Measurements from ENCODE around the gene SCO2.
A peak's percentile ranks its signal among the peaks of the same experiment; 100 is the strongest.

Gene SCO2

GRCh38 chr22:50526108-50526833, 873 bp upstream of the SCO2 start:
- Histone ChIP-seq H3K9ac (ENCODE audit: low read length) (peak overlapping the region; percentile 78), H3K27ac (ENCODE audit: low read depth, low read length, poor library complexity, severe bottlenecking) (peak overlapping the region; percentile 66), H3K79me2 (ENCODE audit: insufficient read depth, low read length) (no peaks in the 10 kb centered on the region), H2AFZ (ENCODE audit: low read length) (no peak overlapping the region), H3K4me3 (ENCODE audit: low read depth, low read length, poor library complexity, severe bottlenecking) (peak overlapping the region; percentile 68), H3K9me3 (ENCODE audit: low read length) (no peaks in the 10 kb centered on the region), H3K27me3 (ENCODE audit: insufficient read depth, low read length) (no peaks in the 10 kb centered on the region), H3K9me2 (ENCODE audit: low read depth, low read length) (no peaks in the 10 kb centered on the region), H3K36me3 (ENCODE audit: insufficient read depth, low read length) (peaks cover 36% of the 10 kb centered on the region), H3F3A (ENCODE audit: insufficient read depth, low read length) (peaks cover 4% of the 10 kb centered on the region; the same call in 1 of the 2 replicates), H3K4me1 (ENCODE audit: insufficient read depth, low read length, severe bottlenecking) (peaks cover 40% of the 10 kb centered on the region), H3K4me2 (ENCODE audit: low read length) (peak overlapping the region; percentile 84), H4K20me1 (ENCODE audit: insufficient read depth, low read length) (no peaks in the 10 kb centered on the region)
- no peak for TF ChIP-seq EZH2 (IDR thresholded peaks at IDR 0.05; ENCODE audit: borderline replicate concordance, low read length)
- TF ChIP-seq, protein P1, sequence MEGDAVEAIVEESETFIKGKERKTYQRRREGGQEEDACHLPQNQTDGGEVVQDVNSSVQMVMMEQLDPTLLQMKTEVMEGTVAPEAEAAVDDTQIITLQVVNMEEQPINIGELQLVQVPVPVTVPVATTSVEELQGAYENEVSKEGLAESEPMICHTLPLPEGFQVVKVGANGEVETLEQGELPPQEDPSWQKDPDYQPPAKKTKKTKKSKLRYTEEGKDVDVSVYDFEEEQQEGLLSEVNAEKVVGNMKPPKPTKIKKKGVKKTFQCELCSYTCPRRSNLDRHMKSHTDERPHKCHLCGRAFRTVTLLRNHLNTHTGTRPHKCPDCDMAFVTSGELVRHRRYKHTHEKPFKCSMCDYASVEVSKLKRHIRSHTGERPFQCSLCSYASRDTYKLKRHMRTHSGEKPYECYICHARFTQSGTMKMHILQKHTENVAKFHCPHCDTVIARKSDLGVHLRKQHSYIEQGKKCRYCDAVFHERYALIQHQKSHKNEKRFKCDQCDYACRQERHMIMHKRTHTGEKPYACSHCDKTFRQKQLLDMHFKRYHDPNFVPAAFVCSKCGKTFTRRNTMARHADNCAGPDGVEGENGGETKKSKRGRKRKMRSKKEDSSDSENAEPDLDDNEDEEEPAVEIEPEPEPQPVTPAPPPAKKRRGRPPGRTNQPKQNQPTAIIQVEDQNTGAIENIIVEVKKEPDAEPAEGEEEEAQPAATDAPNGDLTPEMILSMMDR (IDR thresholded peaks at IDR 0.05; ENCODE audit: low read length), result peak; percentile 76

DNA sequence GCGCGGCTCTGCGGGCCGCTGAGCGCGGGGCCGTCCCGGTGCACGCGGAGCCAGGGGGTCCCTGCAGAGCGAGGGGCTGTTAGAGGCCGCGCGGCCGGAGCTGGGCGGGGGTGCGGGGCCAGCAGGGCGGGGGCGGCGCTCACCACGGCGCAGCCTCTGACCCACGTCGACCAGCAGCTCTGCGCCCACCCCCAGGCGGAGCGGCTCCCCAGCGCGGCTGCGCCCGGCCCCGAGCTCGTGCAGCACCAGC, 385 bp upstream of the SCO2 start:
- H3K4me1 ChIP-seq (ENCODE audit: insufficient read depth, low read length, severe bottlenecking), result peaks cover 36% of the 10 kb centered on the region
- peak overlapping the region; percentile 66 for H3K27ac ChIP-seq (ENCODE audit: low read depth, low read length, poor library complexity, severe bottlenecking)
- no peaks in the 10 kb centered on the region for H4K20me1 ChIP-seq (ENCODE audit: insufficient read depth, low read length)
- no peak overlapping the region for H2AFZ ChIP-seq (ENCODE audit: low read length)
- no peaks in the 10 kb centered on the region for H3K79me2 ChIP-seq (ENCODE audit: insufficient read depth, low read length)
- no peak for TF ChIP-seq EZH2 (IDR thresholded peaks at IDR 0.05; ENCODE audit: borderline replicate concordance, low read length)
- TF ChIP-seq, protein P1 (IDR thresholded peaks at IDR 0.05; ENCODE audit: low read length), result no peak
- H3K36me3 ChIP-seq (ENCODE audit: insufficient read depth, low read length), result peaks cover 41% of the 10 kb centered on the region
- H3K9ac ChIP-seq (ENCODE audit: low read length), result peak overlapping the region; percentile 78
- no peaks in the 10 kb centered on the region for H3K9me3 ChIP-seq (ENCODE audit: low read length)
- H3K9me2 ChIP-seq (ENCODE audit: low read depth, low read length), result no peaks in the 10 kb centered on the region
- H3F3A ChIP-seq (ENCODE audit: insufficient read depth, low read length), result peaks cover 4% of the 10 kb centered on the region; the same call in 1 of the 2 replicates
- peak overlapping the region; percentile 84 for H3K4me2 ChIP-seq (ENCODE audit: low read length)
- no peaks in the 10 kb centered on the region for H3K27me3 ChIP-seq (ENCODE audit: insufficient read depth, low read length)
- peak overlapping the region; percentile 68 for H3K4me3 ChIP-seq (ENCODE audit: low read depth, low read length, poor library complexity, severe bottlenecking)

- H3K4me3 ChIP-seq (ENCODE audit: low read depth, low read length, poor library complexity, severe bottlenecking), result peak overlapping the region; percentile 68
- H3K4me1 ChIP-seq (ENCODE audit: insufficient read depth, low read length, severe bottlenecking), result peaks cover 35% of the 10 kb centered on the region
- peaks cover 4% of the 10 kb centered on the region; the same call in 1 of the 2 replicates for H3F3A ChIP-seq (ENCODE audit: insufficient read depth, low read length)
- no peaks in the 10 kb centered on the region for H3K27me3 ChIP-seq (ENCODE audit: insufficient read depth, low read length)
- H2AFZ ChIP-seq (ENCODE audit: low read length), result no peak overlapping the region
- peaks cover 49% of the 10 kb centered on the region for H3K36me3 ChIP-seq (ENCODE audit: insufficient read depth, low read length)
- no peaks in the 10 kb centered on the region for H3K79me2 ChIP-seq (ENCODE audit: insufficient read depth, low read length)
- H4K20me1 ChIP-seq (ENCODE audit: insufficient read depth, low read length), result no peaks in the 10 kb centered on the region
- H3K9ac ChIP-seq (ENCODE audit: low read length), result peak overlapping the region; percentile 84
- peak overlapping the region; percentile 91 for H3K4me2 ChIP-seq (ENCODE audit: low read length)
- no peak for TF ChIP-seq EZH2 (IDR thresholded peaks at IDR 0.05; ENCODE audit: borderline replicate concordance, low read length)
- TF ChIP-seq, protein P1 (IDR thresholded peaks at IDR 0.05; ENCODE audit: low read length), result no peak
- no peaks in the 10 kb centered on the region for H3K9me2 ChIP-seq (ENCODE audit: low read depth, low read length)
- H3K9me3 ChIP-seq (ENCODE audit: low read length), result no peaks in the 10 kb centered on the region
- H3K27ac ChIP-seq (ENCODE audit: low read depth, low read length, poor library complexity, severe bottlenecking), result peak overlapping the region; percentile 63
Observed at GRCh38 chr22:50524676-50525103, 708 bp downstream of the SCO2 start.

All from OCI-LY1 (cell line).